Gastroesophageal sphincter (tissue), 4 donors: ENCODE results near the gene PSMD3. TPM values are rescaled to one million over a fixed set of nuclear protein-coding genes. Genes with fewer than 3 reads are reported as not detected.

ENCODE experiments used
- ATAC-seq: fragments of 150-250 bp; one replicate; pipeline ENCODE4 v1.9.1; 2016; ENCODE audit warnings: mild to moderate bottlenecking, moderate library complexity
- H3K27ac ChIP-seq, 4 donors: fragments of 200-600 bp; sonication (generic) in 3 of 4; 1 replicate in 3 of 4; 2 replicates in 1 of 4; pipeline ENCODE4 v1.5.1; 2016 to 2019
- H3K27me3 ChIP-seq: fragments of 200-600 bp; sonication (generic); one replicate; pipeline ENCODE4 v1.5.1; 2019
- H3K36me3 ChIP-seq, 2 donors: fragments of 200-600 bp; sonication (generic); one replicate each; pipeline ENCODE4 v1.5.1; 2019; ENCODE audit warnings: control low read depth in 1 of 2
- H3K4me1 ChIP-seq, 3 donors: fragments of 200-600 bp; sonication (generic); 1 replicate in 2 of 3; 2 replicates in 1 of 3; pipeline ENCODE4 v1.5.1; 2016 to 2019; ENCODE audit warnings: control low read depth in 2 of 3
- H3K4me3 ChIP-seq, 2 donors: fragments of 200-600 bp; sonication (generic); one replicate each; pipeline ENCODE4 v1.5.1; 2019; ENCODE audit warnings: mild to moderate bottlenecking in 1 of 2, moderate library complexity in 1 of 2
- H3K9me3 ChIP-seq, 3 donors: fragments of 200-600 bp; sonication (generic); one replicate each; pipeline ENCODE4 v1.5.1; 2017 to 2019; ENCODE audit warnings: control low read depth in 2 of 3
- CTCF ChIP-seq, 4 experiments: fragments of 200-600 bp in 2 of 4; fragments of 450-650 bp in 2 of 4; sonication (generic) in 1 of 4; IDR thresholded peaks; one replicate each; pipeline ENCODE4 v1.5.1; 2017 to 2019; ENCODE audit warnings: antibody characterized with exemption in 4 of 4, mild to moderate bottlenecking in 2 of 4, moderate library complexity in 2 of 4
- EP300 ChIP-seq: sonication (generic); formaldehyde crosslinking; IDR thresholded peaks from one replicate; pipeline ENCODE4 v1.6.1; 2017; ENCODE audit warnings: antibody characterized with exemption, mild to moderate bottlenecking
- POLR2A ChIP-seq, 2 donors: fragments of 450-650 bp; IDR thresholded peaks; one replicate each; pipeline ENCODE4 v1.6.1; 2017; ENCODE audit warnings: antibody characterized with exemption in 2 of 2, mild to moderate bottlenecking in 2 of 2, moderate library complexity in 1 of 2
- POLR2AphosphoS5 ChIP-seq: sonication (generic); formaldehyde crosslinking; IDR thresholded peaks from one replicate; pipeline ENCODE4 v1.6.1; 2017; ENCODE audit warnings: antibody characterized with exemption
- WGBS, 2 donors: methylation state at CpG; one replicate each; pipeline ENCODE4 v1.1.5; 2018; ENCODE audit warnings: low coverage in 1 of 2; 5-methylcytosine and 5-hydroxymethylcytosine counted together
- total RNA-seq, 4 donors: library from RNA; depleted of rRNA; stranded (reverse); fragments of >200 nt; gene quantifications; one replicate each; pipeline ENCODE4 v1.1.0, GENCODE V29; 2016

The PSMD3 gene
- total RNA-seq, 4 donors from 2014 or later: 65.1 to 105 (median 78.8) TPM

GRCh38 chr17:39962642-39963220 lies 17.9 kb upstream of the PSMD3 start, which contains the start of gene GSDMA:
TSS of gene GSDMA (plus strand) at chr17:39963004. CDS start at chr17:39965688, 2,684 bp downstream.
- Histone ChIP-seq H3K36me3 (no peaks in the 10 kb centered on the region), H3K27me3 (peaks cover 36% of the 10 kb centered on the region), H3K4me3 (no peak within 1 kb of the TSS), H3K4me1 (peaks cover 0 to 8% (median 0%) of the 10 kb centered on the region in 3 donors), H3K9me3 (no peaks in the 10 kb centered on the region), H3K27ac (no peak within 1 kb of the TSS)
- no peak for TF ChIP-seq POLR2A (IDR thresholded peaks at IDR 0.05)
- no peak for TF ChIP-seq CTCF (IDR thresholded peaks at IDR 0.05)
- no peak for TF ChIP-seq POLR2AphosphoS5
- TF ChIP-seq EP300: no peak
- 83% methylated on average over 1 of the region's 6 CpGs; no CpG with 5 or more reads in 1 of the 2 donors for WGBS, 2 donors
- no peak for ATAC-seq

- no peak overlapping the region for H3K27ac ChIP-seq
- no peak for ATAC-seq
- no peak overlapping the region for H3K4me3 ChIP-seq
- no peak for TF ChIP-seq EP300
- no peak for TF ChIP-seq POLR2A (IDR thresholded peaks at IDR 0.05)
- no peak for TF ChIP-seq CTCF (IDR thresholded peaks at IDR 0.05)
- no peak for TF ChIP-seq POLR2AphosphoS5
- H3K4me1 ChIP-seq: peaks cover 0 to 6% (median 0%) of the 10 kb centered on the region in 3 donors
- peaks cover 38% of the 10 kb centered on the region for H3K27me3 ChIP-seq
- no peaks in the 10 kb centered on the region for H3K36me3 ChIP-seq
- WGBS, 2 donors: 71 to 79% methylated on average over 2 to 5 of the region's 6 CpGs
- H3K9me3 ChIP-seq: no peaks in the 10 kb centered on the region
These were observed 16.8 kb upstream of the PSMD3 start for GRCh38 chr17:39963829-39964228.

- Histone ChIP-seq H3K9me3 (no peaks in the 10 kb centered on the region), H3K4me1 (no peaks in the 10 kb centered on the region), H3K27me3 (peaks cover 51% of the 10 kb centered on the region), H3K36me3 (no peaks in the 10 kb centered on the region), H3K4me3 (no peak overlapping the region), H3K27ac (no peak overlapping the region)
- no peak for ATAC-seq
- TF ChIP-seq CTCF (IDR thresholded peaks at IDR 0.05) (no peak), EP300 (no peak), POLR2AphosphoS5 (no peak), POLR2A (IDR thresholded peaks at IDR 0.05) (no peak)
- 42 to 57% methylated on average over 2 to 7 of the region's 8 CpGs for WGBS, 2 donors
These were observed 15.4 kb upstream of the PSMD3 start for GRCh38 chr17:39965017-39965699.

GRCh38 chr17:39966771-39967170 lies 13.8 kb upstream of the PSMD3 start:
- H3K27ac ChIP-seq: no peak overlapping the region
- H3K4me1 ChIP-seq: no peaks in the 10 kb centered on the region
- no peak for ATAC-seq
- no peak overlapping the region for H3K4me3 ChIP-seq
- H3K36me3 ChIP-seq: no peaks in the 10 kb centered on the region
- 88% methylated on average over 4 of the region's 6 CpGs; no CpG with 5 or more reads in 1 of the 2 donors for WGBS, 2 donors
- H3K9me3 ChIP-seq: no peaks in the 10 kb centered on the region
- TF ChIP-seq CTCF (IDR thresholded peaks at IDR 0.05) (no peak), EP300 (no peak), POLR2AphosphoS5 (no peak), POLR2A (IDR thresholded peaks at IDR 0.05) (no peak)
- H3K27me3 ChIP-seq: peaks cover 64% of the 10 kb centered on the region

GRCh38 chr17:39968761-39969160 lies 11.8 kb upstream of the PSMD3 start:
- H3K4me3 ChIP-seq: no peak overlapping the region

More at GRCh38 chr17:39968761-39969160, 11.8 kb upstream of the PSMD3 start:
- 79 to 90% methylated on average over 1 to 2 of the region's 2 CpGs for WGBS, 2 donors
- ATAC-seq: no peak
- Histone ChIP-seq H3K4me1 (no peaks in the 10 kb centered on the region), H3K27me3 (peaks cover 61% of the 10 kb centered on the region), H3K36me3 (no peaks in the 10 kb centered on the region), H3K27ac (no peak overlapping the region), H3K9me3 (no peaks in the 10 kb centered on the region)
- no peak for TF ChIP-seq EP300
